COLO668 (cell line): ENCODE data around the gene SOX8.
"Not testable (repeated sequence)": the region's sequence is repeated elsewhere in the genome, so short reads cannot be mapped to it uniquely, and the experiment has no call there.

Experiments used
- DNase-seq: peaks from one replicate; lab custom pipeline; 2025; ENCODE audit not compliant: unreplicated experiment; lab: John Stamatoyannopoulos, UW

The SOX8 gene

GRCh38 chr16:981695-982144, at the start of gene SOX8:
SOX8 (plus strand) TSS chr16:981770; CDS start chr16:981923, 153 bp downstream.
- DNase-seq: peak; percentile 27

GRCh38 chr16:932831-933330, 48.7 kb upstream of the SOX8 start:
- no peak for DNase-seq

- no peak for DNase-seq
These were observed 48.0 kb upstream of the SOX8 start for GRCh38 chr16:933581-933980.

- DNase-seq: no peak
These were observed 47.4 kb upstream of the SOX8 start for GRCh38 chr16:934178-934577.

- no peak for DNase-seq
These were observed 45.9 kb upstream of the SOX8 start for GRCh38 chr16:935684-936083.

GRCh38 chr16:937311-937710, 44.3 kb upstream of the SOX8 start:
- no peak for DNase-seq

GRCh38 chr16:937723-938122, 43.8 kb upstream of the SOX8 start:
- no peak for DNase-seq

GRCh38 chr16:938136-938535, 43.4 kb upstream of the SOX8 start:
- DNase-seq: no peak

GRCh38 chr16:938752-939151, 42.8 kb upstream of the SOX8 start:
- DNase-seq: no peak

GRCh38 chr16:939311-939710, 42.3 kb upstream of the SOX8 start:
- DNase-seq: no peak

- DNase-seq: no peak
These were observed 41.6 kb upstream of the SOX8 start for GRCh38 chr16:939941-940340.

GRCh38 chr16:942436-943060, 39.0 kb upstream of the SOX8 start:
- no peak for DNase-seq

GRCh38 chr16:943971-944370, 37.6 kb upstream of the SOX8 start:
- no peak for DNase-seq

- DNase-seq: no peak
These were observed 36.1 kb upstream of the SOX8 start for GRCh38 chr16:945271-946047.

- no peak for DNase-seq
These were observed 35.5 kb upstream of the SOX8 start for GRCh38 chr16:946048-946395.

- DNase-seq: no peak
These were observed 34.2 kb upstream of the SOX8 start for GRCh38 chr16:947255-947921.

GRCh38 chr16:947922-948303, 33.7 kb upstream of the SOX8 start:
- DNase-seq: not testable (repeated sequence)

GRCh38 chr16:948767-949166, 32.8 kb upstream of the SOX8 start:
- DNase-seq: not testable (repeated sequence)

GRCh38 chr16:950733-951573, 30.6 kb upstream of the SOX8 start:
- not testable (repeated sequence) for DNase-seq

- DNase-seq: no peak
These were observed 29.8 kb upstream of the SOX8 start for GRCh38 chr16:951660-952301.

GRCh38 chr16:952321-952720, 29.2 kb upstream of the SOX8 start:
- no peak for DNase-seq
